Measurements from ENCODE around the gene SELENOK. TPM values are rescaled to one million over a fixed set of nuclear protein-coding genes. Genes with fewer than 3 reads are reported as not detected.

Gene SELENOK
- polyA plus RNA-seq, 4 donors: 56.4 to 115 (median 70.8) TPM

GRCh38 chr3:53881691-53882593 is 9.7 kb downstream of the SELENOK start, which contains the start of gene ACTR8:
TSS of gene ACTR8 (minus strand) at chr3:53882152. CDS start at chr3:53882101, 51 bp downstream.
- FAIRE-seq: no peak

GRCh38 chr3:53880396-53881345 is 11.0 kb downstream of the SELENOK start:
- H3K9me3 ChIP-seq (ENCODE audit: control insufficient read depth in 2 of 2, insufficient read depth in 1 of 2, low read depth in 1 of 2, low read length in 1 of 2): no peaks in the 10 kb centered on the region
- H3K4me1 ChIP-seq (ENCODE audit: control insufficient read depth in 3 of 3, insufficient read depth in 2 of 3, low read depth in 1 of 3, low read length in 2 of 3): peaks cover 0 to 9% (median 8%) of the 10 kb centered on the region in 3 donors
- peak in 1 of 2 donors; percentile 19 for DNase-seq
- H3K36me3 ChIP-seq (ENCODE audit: control insufficient read depth in 3 of 3, insufficient read depth in 2 of 3, low read depth in 1 of 3, low read length in 3 of 3): peaks cover 14 to 21% (median 16%) of the 10 kb centered on the region in 3 donors
- WGBS, 3 donors: 55 to 64% (median 63%) methylated on average over 10 of the region's 10 CpGs
- peak overlapping the region in 2 of 3 donors; percentile 70 to 90 for H3K4me3 ChIP-seq (ENCODE audit: low read depth in 1 of 3, low read length in 3 of 3)
- peak overlapping the region in 1 of 3 donors; percentile 92 for H3K27ac ChIP-seq (ENCODE audit: low read depth in 1 of 3, low read length in 2 of 3)
- no peaks in the 10 kb centered on the region for H3K27me3 ChIP-seq (ENCODE audit: control insufficient read depth in 3 of 3, insufficient read depth in 3 of 3, low read length in 3 of 3)
- no peak for FAIRE-seq

More at GRCh38 chr3:53881691-53882593, 9.7 kb downstream of the SELENOK start, which contains the start of gene ACTR8:
- Histone ChIP-seq H3K4me1 (ENCODE audit: control insufficient read depth in 3 of 3, insufficient read depth in 2 of 3, low read depth in 1 of 3, low read length in 2 of 3) (peaks cover 0 to 9% (median 8%) of the 10 kb centered on the region in 3 donors), H3K27ac (ENCODE audit: low read depth in 1 of 3, low read length in 2 of 3) (peak within 1 kb of the TSS; percentile 87 to 92 (median 91)), H3K36me3 (ENCODE audit: control insufficient read depth in 3 of 3, insufficient read depth in 2 of 3, low read depth in 1 of 3, low read length in 3 of 3) (peaks cover 14 to 15% (median 14%) of the 10 kb centered on the region in 3 donors), H3K27me3 (ENCODE audit: control insufficient read depth in 3 of 3, insufficient read depth in 3 of 3, low read length in 3 of 3) (no peaks in the 10 kb centered on the region), H3K9me3 (ENCODE audit: control insufficient read depth in 2 of 2, insufficient read depth in 1 of 2, low read depth in 1 of 2, low read length in 1 of 2) (no peaks in the 10 kb centered on the region), H3K4me3 (ENCODE audit: low read depth in 1 of 3, low read length in 3 of 3) (peak within 1 kb of the TSS; percentile 70 to 90 (median 84))
- 1 to 3% (median 2%) methylated on average over 54 to 65 of the region's 65 CpGs for WGBS, 3 donors
- peak; percentile 71 to 95 for DNase-seq

GRCh38 chr3:53865732-53866499 is 25.7 kb downstream of the SELENOK start:
- 89 to 92% (median 90%) methylated on average over 5 of the region's 5 CpGs for WGBS, 3 donors
- DNase-seq (no peak), FAIRE-seq (no peak)
- Histone ChIP-seq H3K27me3 (ENCODE audit: control insufficient read depth in 3 of 3, insufficient read depth in 3 of 3, low read length in 3 of 3) (no peaks in the 10 kb centered on the region), H3K27ac (ENCODE audit: low read depth in 1 of 3, low read length in 2 of 3) (no peak overlapping the region), H3K36me3 (ENCODE audit: control insufficient read depth in 3 of 3, insufficient read depth in 2 of 3, low read depth in 1 of 3, low read length in 3 of 3) (peaks cover 9 to 33% (median 16%) of the 10 kb centered on the region in 3 donors), H3K4me3 (ENCODE audit: low read depth in 1 of 3, low read length in 3 of 3) (no peak overlapping the region), H3K4me1 (ENCODE audit: control insufficient read depth in 3 of 3, insufficient read depth in 2 of 3, low read depth in 1 of 3, low read length in 2 of 3) (no peaks in the 10 kb centered on the region), H3K9me3 (ENCODE audit: control insufficient read depth in 2 of 2, insufficient read depth in 1 of 2, low read depth in 1 of 2, low read length in 1 of 2) (no peaks in the 10 kb centered on the region)

GRCh38 chr3:53863145-53863544 is 28.5 kb downstream of the SELENOK start:
- Histone ChIP-seq H3K4me1 (ENCODE audit: control insufficient read depth in 3 of 3, insufficient read depth in 2 of 3, low read depth in 1 of 3, low read length in 2 of 3) (no peaks in the 10 kb centered on the region), H3K9me3 (ENCODE audit: control insufficient read depth in 2 of 2, insufficient read depth in 1 of 2, low read depth in 1 of 2, low read length in 1 of 2) (no peaks in the 10 kb centered on the region), H3K36me3 (ENCODE audit: control insufficient read depth in 3 of 3, insufficient read depth in 2 of 3, low read depth in 1 of 3, low read length in 3 of 3) (peaks cover 13 to 36% (median 14%) of the 10 kb centered on the region in 3 donors), H3K4me3 (ENCODE audit: low read depth in 1 of 3, low read length in 3 of 3) (no peak overlapping the region), H3K27ac (ENCODE audit: low read depth in 1 of 3, low read length in 2 of 3) (no peak overlapping the region), H3K27me3 (ENCODE audit: control insufficient read depth in 3 of 3, insufficient read depth in 3 of 3, low read length in 3 of 3) (no peaks in the 10 kb centered on the region)
- DNase-seq (no peak), FAIRE-seq (no peak)
- WGBS, 3 donors: 24 to 67% (median 39%) methylated on average over 1 of the region's 1 CpG

GRCh38 chr3:53862241-53862640 is 29.4 kb downstream of the SELENOK start:
- H3K27ac ChIP-seq (ENCODE audit: low read depth in 1 of 3, low read length in 2 of 3): no peak overlapping the region
- no peaks in the 10 kb centered on the region for H3K27me3 ChIP-seq (ENCODE audit: control insufficient read depth in 3 of 3, insufficient read depth in 3 of 3, low read length in 3 of 3)
- FAIRE-seq: no peak
- no peaks in the 10 kb centered on the region for H3K4me1 ChIP-seq (ENCODE audit: control insufficient read depth in 3 of 3, insufficient read depth in 2 of 3, low read depth in 1 of 3, low read length in 2 of 3)
- H3K4me3 ChIP-seq (ENCODE audit: low read depth in 1 of 3, low read length in 3 of 3): no peak overlapping the region
- no peaks in the 10 kb centered on the region for H3K9me3 ChIP-seq (ENCODE audit: control insufficient read depth in 2 of 2, insufficient read depth in 1 of 2, low read depth in 1 of 2, low read length in 1 of 2)
- WGBS, 3 donors: 92 to 96% (median 93%) methylated on average over 3 of the region's 3 CpGs
- peaks cover 12 to 41% (median 13%) of the 10 kb centered on the region in 3 donors for H3K36me3 ChIP-seq (ENCODE audit: control insufficient read depth in 3 of 3, insufficient read depth in 2 of 3, low read depth in 1 of 3, low read length in 3 of 3)
- no peak for DNase-seq

GRCh38 chr3:53860196-53860595 is 31.5 kb downstream of the SELENOK start:
- H3K36me3 ChIP-seq (ENCODE audit: control insufficient read depth in 3 of 3, insufficient read depth in 2 of 3, low read depth in 1 of 3, low read length in 3 of 3): peaks cover 12 to 46% (median 13%) of the 10 kb centered on the region in 3 donors
- H3K9me3 ChIP-seq (ENCODE audit: control insufficient read depth in 2 of 2, insufficient read depth in 1 of 2, low read depth in 1 of 2, low read length in 1 of 2): no peaks in the 10 kb centered on the region
- no peak overlapping the region for H3K4me3 ChIP-seq (ENCODE audit: low read depth in 1 of 3, low read length in 3 of 3)
- no peak for DNase-seq
- WGBS, 3 donors: 86 to 90% (median 89%) methylated on average over 4 of the region's 4 CpGs
- H3K27me3 ChIP-seq (ENCODE audit: control insufficient read depth in 3 of 3, insufficient read depth in 3 of 3, low read length in 3 of 3): no peaks in the 10 kb centered on the region
- no peak overlapping the region for H3K27ac ChIP-seq (ENCODE audit: low read depth in 1 of 3, low read length in 2 of 3)
- FAIRE-seq: no peak
- H3K4me1 ChIP-seq (ENCODE audit: control insufficient read depth in 3 of 3, insufficient read depth in 2 of 3, low read depth in 1 of 3, low read length in 2 of 3): no peaks in the 10 kb centered on the region

GRCh38 chr3:53859178-53859577 is 32.5 kb downstream of the SELENOK start:
- 86 to 93% (median 89%) methylated on average over 6 of the region's 6 CpGs for WGBS, 3 donors
- no peaks in the 10 kb centered on the region for H3K9me3 ChIP-seq (ENCODE audit: control insufficient read depth in 2 of 2, insufficient read depth in 1 of 2, low read depth in 1 of 2, low read length in 1 of 2)
- H3K4me1 ChIP-seq (ENCODE audit: control insufficient read depth in 3 of 3, insufficient read depth in 2 of 3, low read depth in 1 of 3, low read length in 2 of 3): no peaks in the 10 kb centered on the region
- DNase-seq (no peak), FAIRE-seq (no peak)
- no peak overlapping the region for H3K4me3 ChIP-seq (ENCODE audit: low read depth in 1 of 3, low read length in 3 of 3)
- no peaks in the 10 kb centered on the region for H3K27me3 ChIP-seq (ENCODE audit: control insufficient read depth in 3 of 3, insufficient read depth in 3 of 3, low read length in 3 of 3)
- H3K36me3 ChIP-seq (ENCODE audit: control insufficient read depth in 3 of 3, insufficient read depth in 2 of 3, low read depth in 1 of 3, low read length in 3 of 3): peaks cover 6 to 38% (median 9%) of the 10 kb centered on the region in 3 donors
- no peak overlapping the region for H3K27ac ChIP-seq (ENCODE audit: low read depth in 1 of 3, low read length in 2 of 3)

Measured in small intestine (tissue), 7 donors.